HG02938 (cell line): Measurements from ENCODE around the gene AK9.

Experiments used
- ATAC-seq: cut with Tn5 transposase; IDR thresholded peaks from one replicate; pipeline ENCODE4 v1.9.1; 2021; ENCODE audit warnings: mild to moderate bottlenecking, moderate library complexity; ENCODE audit not compliant: unreplicated experiment

Gene AK9

GRCh38 chr6:109448615-109449014 is 242.4 kb downstream of the AK9 start:
- ATAC-seq: no peak

DNA sequence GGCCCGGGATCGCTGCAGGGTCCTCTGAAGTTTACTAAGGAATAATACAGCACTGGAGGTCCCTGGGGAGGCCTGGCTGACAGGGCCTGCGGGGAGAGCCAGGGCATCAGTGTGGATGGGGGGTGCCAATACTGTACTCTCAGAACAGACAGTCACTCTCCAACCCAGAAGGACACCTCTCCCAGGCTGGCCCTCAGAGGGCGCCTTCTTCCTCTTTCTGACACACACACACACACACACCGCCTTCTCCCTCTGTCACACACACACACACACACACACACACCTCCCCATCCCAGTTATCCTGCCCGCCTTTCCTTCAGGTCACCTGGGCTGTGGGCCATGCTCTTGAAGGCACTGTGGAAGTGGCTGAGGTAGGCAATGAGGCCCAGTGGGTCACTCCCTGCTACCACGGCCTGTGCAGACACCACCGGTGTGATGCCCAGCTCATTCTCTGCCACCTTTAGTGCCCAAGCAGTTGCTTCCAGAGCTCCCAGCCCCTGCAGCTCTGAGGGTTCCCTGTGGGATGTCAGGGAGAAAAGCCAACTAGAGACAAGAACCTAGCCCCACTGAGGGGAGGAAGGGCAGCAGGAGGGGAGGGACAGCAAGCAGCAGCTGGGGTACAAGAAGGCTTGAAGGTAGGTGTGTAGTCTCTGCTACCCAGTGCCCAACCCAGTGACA is 243.0 kb downstream of the AK9 start:
- no peak for ATAC-seq

DNA sequence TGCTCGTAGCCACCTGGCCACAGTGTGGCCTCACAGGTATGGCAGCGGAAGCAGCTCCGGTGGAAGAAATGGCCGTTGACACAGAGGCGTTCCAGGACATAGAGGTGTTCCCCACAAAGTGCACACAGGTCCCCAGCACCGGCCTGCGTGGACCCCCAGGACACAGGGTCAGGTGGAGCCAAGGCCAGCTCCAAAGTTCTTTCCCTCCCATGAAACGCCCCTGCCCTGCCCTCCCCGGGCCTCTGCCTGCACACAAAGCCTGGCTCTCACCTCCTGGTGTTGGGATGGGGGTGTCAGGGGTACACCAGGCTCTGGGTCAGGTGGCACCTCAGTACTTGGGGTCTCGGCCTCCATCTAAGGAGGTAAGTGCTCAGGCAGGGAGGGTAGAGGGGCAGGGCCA is 243.9 kb downstream of the AK9 start:
- ATAC-seq: no peak

DNA sequence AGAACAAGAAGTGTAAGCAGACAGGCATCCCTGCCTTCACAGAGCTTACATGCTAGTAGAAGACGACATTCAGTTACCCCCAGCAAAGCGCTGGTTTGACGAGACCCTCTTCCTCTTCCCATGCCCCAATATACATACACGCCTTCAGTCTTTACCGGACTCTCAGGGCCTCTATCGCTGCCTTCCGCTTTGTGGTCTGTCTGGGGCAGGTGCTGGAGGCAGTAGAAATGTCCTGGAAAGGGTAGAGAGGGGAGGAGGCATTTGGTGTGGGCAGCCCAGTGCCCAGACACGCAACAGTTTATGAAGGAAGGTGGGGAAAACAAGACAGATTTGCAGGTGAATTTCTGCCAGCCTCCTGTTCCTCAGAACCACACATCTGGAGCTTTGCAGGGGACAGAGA is 244.5 kb downstream of the AK9 start:
- no peak for ATAC-seq

DNA sequence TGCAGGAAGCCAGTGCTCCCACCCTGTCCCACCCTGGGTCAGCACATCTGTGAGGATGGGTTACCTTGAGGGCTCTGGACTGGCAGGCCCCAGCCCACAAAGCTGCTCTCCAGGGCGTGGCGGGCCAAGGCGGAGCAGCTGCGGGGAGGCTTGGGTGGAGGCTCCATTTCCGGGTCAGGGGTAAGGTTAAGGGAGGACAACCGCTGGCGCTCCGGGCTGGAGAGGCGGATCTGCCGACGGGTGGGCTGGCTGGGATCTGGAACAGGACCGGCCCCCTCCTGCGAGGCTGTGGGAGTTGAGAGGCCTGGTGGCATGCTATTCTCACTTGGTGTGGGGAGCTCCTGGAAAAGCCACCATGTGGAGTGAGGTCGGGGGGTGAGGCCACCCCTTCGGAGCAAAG is 244.9 kb downstream of the AK9 start:
- ATAC-seq: no peak

DNA sequence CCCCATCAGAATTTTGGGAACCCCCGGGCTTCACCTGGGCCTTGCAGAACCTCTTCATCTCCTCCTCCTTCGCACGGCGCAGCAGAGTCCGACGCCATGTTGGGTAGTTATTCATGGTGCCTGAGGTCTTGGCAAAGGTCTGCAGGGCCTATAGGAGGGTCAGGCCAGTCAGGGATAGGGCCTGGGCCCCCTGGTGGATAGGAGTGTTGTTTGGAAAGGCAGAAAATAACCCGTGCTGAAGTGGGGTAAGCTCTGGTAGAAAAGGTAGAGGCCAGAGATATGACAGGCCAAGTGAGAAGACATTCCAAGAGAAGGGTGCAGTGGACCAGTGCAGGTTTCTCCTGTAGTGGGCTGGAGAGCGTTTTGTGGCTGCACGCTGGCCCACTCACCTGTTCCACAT is 245.6 kb downstream of the AK9 start:
- no peak for ATAC-seq

- ATAC-seq: no peak
Observed at GRCh38 chr6:109443425-109443950, 247.5 kb downstream of the AK9 start.
